Mammary epithelial cell (primary cell): ENCODE data around the gene EARS2.

Experiments used
- CTCF ChIP-seq, 2 donors: IDR thresholded peaks in 1 of 2; conservative IDR thresholded peaks in 1 of 2; 2 replicates each; pipeline ENCODE4 v1.5.1; 2011 to 2012; ENCODE audit warnings: inconsistent platforms in 2 of 2, low read length in 2 of 2, mild to moderate bottlenecking in 2 of 2, control low read depth in 1 of 2, low read depth in 1 of 2; ENCODE audit not compliant: insufficient read depth in 1 of 2; ENCODE audit errors: extremely low read depth in 1 of 2
- EZH2 ChIP-seq: IDR thresholded peaks from 2 replicates; pipeline ENCODE4 v1.6.1; 2012; ENCODE audit warnings: low read length, inconsistent platforms, borderline replicate concordance

GRCh38 chr16:23528644-23529310 lies 28.4 kb downstream of the EARS2 start:
- TF ChIP-seq CTCF (conservative IDR thresholded peaks at IDR 0.05 in 1 of 2, IDR thresholded peaks at IDR 0.05 in 1 of 2; ENCODE audit: extremely low read depth in 1 of 2, insufficient read depth in 1 of 2, low read depth in 1 of 2, low read length in 2 of 2): no peak
- no peak for TF ChIP-seq EZH2
